ENCODE data around the gene GPA33. TPM values are rescaled to one million over a fixed set of nuclear protein-coding genes. Genes with fewer than 3 reads are reported as not detected.
A peak's percentile ranks its signal among the peaks of the same experiment; 100 is the strongest.

The GPA33 gene
- total RNA-seq, 1 donor from 2014 or later, result not detected

- H3K9me3 Mint-ChIP-seq (ENCODE audit: low read depth), result no peaks in the 10 kb centered on the region
- H3K27me3 Mint-ChIP-seq, result peaks cover 24% of the 10 kb centered on the region
- TF ChIP-seq, protein P1, sequence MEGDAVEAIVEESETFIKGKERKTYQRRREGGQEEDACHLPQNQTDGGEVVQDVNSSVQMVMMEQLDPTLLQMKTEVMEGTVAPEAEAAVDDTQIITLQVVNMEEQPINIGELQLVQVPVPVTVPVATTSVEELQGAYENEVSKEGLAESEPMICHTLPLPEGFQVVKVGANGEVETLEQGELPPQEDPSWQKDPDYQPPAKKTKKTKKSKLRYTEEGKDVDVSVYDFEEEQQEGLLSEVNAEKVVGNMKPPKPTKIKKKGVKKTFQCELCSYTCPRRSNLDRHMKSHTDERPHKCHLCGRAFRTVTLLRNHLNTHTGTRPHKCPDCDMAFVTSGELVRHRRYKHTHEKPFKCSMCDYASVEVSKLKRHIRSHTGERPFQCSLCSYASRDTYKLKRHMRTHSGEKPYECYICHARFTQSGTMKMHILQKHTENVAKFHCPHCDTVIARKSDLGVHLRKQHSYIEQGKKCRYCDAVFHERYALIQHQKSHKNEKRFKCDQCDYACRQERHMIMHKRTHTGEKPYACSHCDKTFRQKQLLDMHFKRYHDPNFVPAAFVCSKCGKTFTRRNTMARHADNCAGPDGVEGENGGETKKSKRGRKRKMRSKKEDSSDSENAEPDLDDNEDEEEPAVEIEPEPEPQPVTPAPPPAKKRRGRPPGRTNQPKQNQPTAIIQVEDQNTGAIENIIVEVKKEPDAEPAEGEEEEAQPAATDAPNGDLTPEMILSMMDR (IDR thresholded peaks at IDR 0.05; ENCODE audit: unreplicated experiment), result no peak
- DNase-seq (ENCODE audit: low spot score, unreplicated experiment), result no peak
- no peak overlapping the region for H3K4me3 Mint-ChIP-seq (ENCODE audit: low read depth)
- H3K4me1 Mint-ChIP-seq (ENCODE audit: low read depth), result no peaks in the 10 kb centered on the region
- no peaks in the 10 kb centered on the region for H3K36me3 Mint-ChIP-seq (ENCODE audit: insufficient read depth)
- no peak overlapping the region for H3K27ac Mint-ChIP-seq
Observed at GRCh38 chr1:167136806-167137205, 46.6 kb upstream of the GPA33 start.

GRCh38 chr1:167136191-167136614, 46.0 kb upstream of the GPA33 start:
- Mint-ChIP-seq H3K4me3 (ENCODE audit: low read depth) (no peak overlapping the region), H3K4me1 (ENCODE audit: low read depth) (no peaks in the 10 kb centered on the region), H3K27me3 (peaks cover 29% of the 10 kb centered on the region), H3K27ac (no peak overlapping the region), H3K36me3 (ENCODE audit: insufficient read depth) (no peaks in the 10 kb centered on the region), H3K9me3 (ENCODE audit: low read depth) (no peaks in the 10 kb centered on the region)
- TF ChIP-seq, protein P1 (IDR thresholded peaks at IDR 0.05; ENCODE audit: unreplicated experiment), result no peak
- DNase-seq (ENCODE audit: low spot score, unreplicated experiment), result no peak

DNA sequence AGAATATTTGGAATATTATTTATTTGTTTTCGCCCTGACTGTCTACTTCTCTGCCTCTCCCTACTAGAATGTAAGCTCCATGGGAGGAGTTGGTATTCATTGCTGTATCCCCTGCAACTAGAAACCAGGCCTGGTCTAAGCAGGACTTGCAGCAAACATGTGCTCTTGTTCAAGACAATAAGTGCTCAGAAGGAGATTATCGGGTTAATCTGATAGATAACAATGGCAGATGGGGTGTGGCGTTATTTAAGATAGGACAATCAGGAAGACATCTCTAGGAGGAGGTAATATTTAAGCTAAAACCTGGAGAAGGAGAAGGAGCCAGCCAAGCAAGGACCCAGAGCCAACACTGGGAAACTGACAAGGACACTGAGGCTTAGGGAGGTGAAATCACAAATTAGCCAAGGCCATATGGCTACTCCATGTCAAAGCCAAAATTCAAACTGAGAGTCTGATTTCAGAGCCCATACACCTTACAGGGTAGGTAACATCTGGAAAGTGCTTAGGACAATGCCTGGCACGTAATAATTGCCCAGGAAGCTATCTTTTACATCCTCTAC, 45.2 kb upstream of the GPA33 start:
- H3K36me3 Mint-ChIP-seq (ENCODE audit: insufficient read depth), result no peaks in the 10 kb centered on the region
- no peaks in the 10 kb centered on the region for H3K4me1 Mint-ChIP-seq (ENCODE audit: low read depth)
- H3K27ac Mint-ChIP-seq, result no peak overlapping the region
- no peaks in the 10 kb centered on the region for H3K9me3 Mint-ChIP-seq (ENCODE audit: low read depth)
- no peak overlapping the region for H3K4me3 Mint-ChIP-seq (ENCODE audit: low read depth)
- TF ChIP-seq, protein P1 (IDR thresholded peaks at IDR 0.05; ENCODE audit: unreplicated experiment), result no peak
- DNase-seq (ENCODE audit: low spot score, unreplicated experiment), result no peak
- H3K27me3 Mint-ChIP-seq, result peaks cover 31% of the 10 kb centered on the region

DNA sequence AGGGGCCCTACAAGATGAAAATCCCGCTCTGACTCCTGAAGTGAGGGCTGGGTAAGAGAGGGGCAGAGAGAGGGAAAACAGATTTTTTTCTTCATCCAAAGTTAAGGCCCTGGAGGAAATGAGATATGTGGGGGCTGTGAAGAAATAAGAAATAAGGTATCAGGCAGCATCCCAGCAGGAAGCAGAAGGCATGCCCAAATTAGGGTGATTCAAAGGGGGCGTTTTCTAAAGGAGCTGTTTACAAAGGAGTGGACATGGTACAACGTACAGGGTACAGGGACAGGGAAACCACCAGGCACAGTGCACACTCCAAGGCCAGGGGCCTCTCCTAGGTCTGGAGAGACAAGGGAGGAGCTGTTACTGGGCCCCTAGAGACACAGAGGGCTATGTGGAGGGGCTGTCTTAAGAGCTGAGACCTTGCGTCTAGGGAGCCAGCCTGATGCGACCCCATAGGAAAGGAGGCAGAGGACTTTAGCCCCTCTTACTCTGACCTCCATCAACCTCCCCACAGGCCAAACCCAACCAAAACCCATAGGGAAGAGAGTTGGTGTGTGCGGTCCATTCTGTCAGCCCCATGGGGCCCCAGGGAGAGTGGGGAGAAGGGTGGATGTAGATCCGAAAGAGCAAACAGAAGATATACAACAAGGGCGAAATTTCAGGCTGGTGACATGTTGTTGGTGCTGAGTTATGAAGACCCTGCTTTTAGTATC, 42.3 kb upstream of the GPA33 start:
- H3K36me3 Mint-ChIP-seq (ENCODE audit: insufficient read depth), result no peaks in the 10 kb centered on the region
- H3K4me3 Mint-ChIP-seq (ENCODE audit: low read depth), result no peak overlapping the region
- peaks cover 3% of the 10 kb centered on the region for H3K4me1 Mint-ChIP-seq (ENCODE audit: low read depth)
- H3K27me3 Mint-ChIP-seq, result peaks cover 50% of the 10 kb centered on the region
- H3K9me3 Mint-ChIP-seq (ENCODE audit: low read depth), result no peaks in the 10 kb centered on the region
- peak overlapping the region; percentile 78 for H3K27ac Mint-ChIP-seq
- TF ChIP-seq, protein P1 (IDR thresholded peaks at IDR 0.05; ENCODE audit: unreplicated experiment), result no peak
- no peak for DNase-seq (ENCODE audit: low spot score, unreplicated experiment)

- Mint-ChIP-seq H3K36me3 (ENCODE audit: insufficient read depth) (no peaks in the 10 kb centered on the region), H3K9me3 (ENCODE audit: low read depth) (no peaks in the 10 kb centered on the region), H3K4me1 (ENCODE audit: low read depth) (peaks cover 3% of the 10 kb centered on the region), H3K4me3 (ENCODE audit: low read depth) (no peak overlapping the region), H3K27ac (no peak overlapping the region), H3K27me3 (peaks cover 59% of the 10 kb centered on the region)
- no peak for DNase-seq (ENCODE audit: low spot score, unreplicated experiment)
- TF ChIP-seq, protein P1 (IDR thresholded peaks at IDR 0.05; ENCODE audit: unreplicated experiment), result no peak
Observed at GRCh38 chr1:167130829-167131510, 40.8 kb upstream of the GPA33 start.
